MG63 (cell line): Measurements from ENCODE around the gene FNBP1L. TPM values are rescaled to one million over a fixed set of nuclear protein-coding genes. Genes with fewer than 3 reads are reported as not detected.
"Not testable (repeated sequence)": the region's sequence is repeated elsewhere in the genome, so short reads cannot be mapped to it uniquely, and the experiment has no call there.

Source experiments
- DNase-seq: peaks from one replicate; pipeline ENCODE4 v3.0.0-alpha.2; 2020
- H3K27me3 ChIP-seq: fragments of 250-450 bp; sonication (Bioruptor Pico); 2 replicates; pipeline ENCODE4 v1.5.1; 2020; ENCODE audit warnings: mild to moderate bottlenecking, moderate library complexity
- H3K36me3 ChIP-seq: fragments of 250-450 bp; sonication (Bioruptor Pico); 2 replicates; pipeline ENCODE4 v1.5.1; 2020; ENCODE audit warnings: mild to moderate bottlenecking, moderate library complexity
- H3K4me3 ChIP-seq: fragments of 250-450 bp; sonication (Bioruptor Pico); 2 replicates; pipeline ENCODE4 v1.5.1; 2020; ENCODE audit warnings: mild to moderate bottlenecking, moderate library complexity
- H3K9me3 ChIP-seq: fragments of 250-450 bp; sonication (Bioruptor Pico); 2 replicates; pipeline ENCODE4 v1.5.1; 2020; ENCODE audit warnings: mild to moderate bottlenecking, moderate library complexity
- total RNA-seq: library from RNA; depleted of rRNA; stranded (reverse); fragments of >200 nt; shearing (Covaris generic); gene quantifications from 2 replicates; pipeline ENCODE4 v1.2.3, GENCODE V29; 2014; ENCODE audit warnings: low replicate concordance

The FNBP1L gene
- total RNA-seq, 1 experiment from 2014 or later: 1.5 TPM

DNA sequence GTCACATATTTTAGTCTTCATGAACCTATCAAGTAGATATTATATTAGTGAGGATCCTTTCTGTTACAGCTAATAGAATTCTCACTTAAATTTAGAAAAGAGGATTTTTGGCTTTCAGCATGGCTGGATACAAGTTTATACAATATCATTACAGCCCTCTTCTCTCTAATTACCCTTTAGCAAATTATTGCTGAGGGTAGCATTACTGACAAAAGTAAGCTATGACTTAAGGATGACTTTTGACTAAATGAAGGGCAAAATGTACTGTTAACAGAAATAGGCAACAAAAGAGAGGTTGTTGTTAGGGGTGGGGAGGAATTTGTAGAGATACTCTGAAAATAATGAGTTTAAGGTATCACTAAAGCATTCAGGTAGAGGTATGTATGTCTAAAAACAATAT is 85.8 kb downstream of the FNBP1L start:
- Histone ChIP-seq H3K27me3 (no peaks in the 10 kb centered on the region), H3K4me3 (no peak overlapping the region), H3K36me3 (no peaks in the 10 kb centered on the region), H3K9me3 (0 out of 2 replicates have a peak, but pooled peaks cover 5% of the 10 kb centered on the region)
- no peak for DNase-seq

DNA sequence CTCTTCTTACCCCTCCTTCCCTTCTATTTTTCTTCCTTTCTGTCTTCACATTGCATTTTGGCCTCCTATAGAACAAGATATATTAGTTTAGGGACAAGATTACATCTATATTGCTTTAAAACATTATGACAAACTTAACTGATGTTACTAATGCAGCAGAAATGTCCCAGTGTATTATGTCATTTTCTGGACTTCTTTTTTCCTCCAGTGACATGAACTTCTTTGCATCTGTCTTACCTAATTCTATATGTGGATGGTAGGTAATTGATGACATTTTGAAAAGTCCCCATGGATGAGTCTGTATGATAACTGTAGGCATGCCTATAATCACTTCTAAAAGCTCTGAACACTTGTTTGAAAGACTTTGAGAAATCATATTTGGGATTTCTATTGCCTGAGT is 89.5 kb downstream of the FNBP1L start:
- no peaks in the 10 kb centered on the region for H3K27me3 ChIP-seq
- H3K4me3 ChIP-seq: no peak overlapping the region
- no peaks in the 10 kb centered on the region for H3K36me3 ChIP-seq
- 0 out of 2 replicates have a peak, but pooled peaks cover 5% of the 10 kb centered on the region for H3K9me3 ChIP-seq
- DNase-seq: no peak

DNA sequence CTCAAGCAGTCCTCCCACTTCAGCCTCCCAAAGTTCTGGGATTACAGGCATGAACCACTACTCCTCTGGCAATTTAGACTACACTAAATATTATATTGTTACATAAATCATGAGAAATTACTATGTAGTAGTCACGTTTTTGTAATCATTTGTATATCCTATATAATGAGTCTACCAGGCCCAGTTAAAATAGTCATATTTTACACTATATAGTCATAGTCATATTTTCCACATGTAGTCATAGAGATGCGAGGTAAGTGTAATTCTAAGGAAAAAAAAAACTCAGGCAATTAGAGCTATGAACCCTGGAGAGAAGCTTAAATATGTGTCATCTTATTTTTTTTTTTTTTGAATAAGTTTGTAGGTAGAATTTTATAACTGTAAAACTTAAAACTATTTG is 90.0 kb downstream of the FNBP1L start:
- DNase-seq: no peak
- Histone ChIP-seq H3K27me3 (no peaks in the 10 kb centered on the region), H3K4me3 (no peak overlapping the region), H3K36me3 (no peaks in the 10 kb centered on the region), H3K9me3 (0 out of 2 replicates have a peak, but pooled peaks cover under 1% of the 10 kb centered on the region)

DNA sequence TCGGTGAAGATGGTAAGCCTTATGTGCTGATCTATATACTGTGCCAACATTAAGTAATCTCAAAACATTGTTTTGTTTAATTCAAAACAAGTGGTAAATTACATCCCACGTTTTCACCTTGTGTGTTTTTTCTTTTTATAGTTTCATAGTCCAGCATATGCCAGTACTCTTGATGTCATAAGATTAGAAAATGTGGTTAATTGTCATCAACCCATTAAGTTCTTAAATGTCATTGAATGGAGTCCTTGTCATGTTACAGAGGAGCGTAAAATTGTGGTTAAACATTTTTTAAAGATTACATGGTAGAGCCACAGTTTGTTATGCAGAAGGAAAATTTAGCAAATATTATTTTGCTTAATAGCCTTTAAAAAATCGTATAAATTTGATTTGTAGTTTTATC is 93.1 kb downstream of the FNBP1L start:
- no peaks in the 10 kb centered on the region for H3K27me3 ChIP-seq
- DNase-seq: no peak
- no peaks in the 10 kb centered on the region for H3K36me3 ChIP-seq
- H3K4me3 ChIP-seq: no peak overlapping the region
- H3K9me3 ChIP-seq: no peaks in the 10 kb centered on the region

DNA sequence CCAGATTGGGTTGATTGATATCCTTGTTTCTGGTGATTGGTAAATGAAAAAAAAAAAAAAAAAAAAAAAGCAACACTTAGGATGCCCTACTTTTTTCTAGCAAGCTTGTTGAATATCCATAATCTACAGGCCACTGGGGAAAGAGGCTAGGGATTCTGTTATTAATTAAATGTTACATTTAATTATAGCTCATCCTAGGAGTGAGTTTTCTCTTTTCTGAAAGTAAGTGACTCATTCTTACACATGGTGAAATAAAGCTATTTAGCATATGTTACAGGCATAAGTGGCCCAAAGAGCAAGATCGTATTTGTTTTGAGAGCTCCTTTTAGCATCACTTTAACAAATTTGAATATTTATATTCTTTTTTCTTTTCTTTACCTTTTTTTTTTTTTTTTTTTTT is 94.5 kb downstream of the FNBP1L start:
- no peaks in the 10 kb centered on the region for H3K27me3 ChIP-seq
- no peak for DNase-seq
- no peaks in the 10 kb centered on the region for H3K36me3 ChIP-seq
- no peak overlapping the region for H3K4me3 ChIP-seq
- no peaks in the 10 kb centered on the region for H3K9me3 ChIP-seq

DNA sequence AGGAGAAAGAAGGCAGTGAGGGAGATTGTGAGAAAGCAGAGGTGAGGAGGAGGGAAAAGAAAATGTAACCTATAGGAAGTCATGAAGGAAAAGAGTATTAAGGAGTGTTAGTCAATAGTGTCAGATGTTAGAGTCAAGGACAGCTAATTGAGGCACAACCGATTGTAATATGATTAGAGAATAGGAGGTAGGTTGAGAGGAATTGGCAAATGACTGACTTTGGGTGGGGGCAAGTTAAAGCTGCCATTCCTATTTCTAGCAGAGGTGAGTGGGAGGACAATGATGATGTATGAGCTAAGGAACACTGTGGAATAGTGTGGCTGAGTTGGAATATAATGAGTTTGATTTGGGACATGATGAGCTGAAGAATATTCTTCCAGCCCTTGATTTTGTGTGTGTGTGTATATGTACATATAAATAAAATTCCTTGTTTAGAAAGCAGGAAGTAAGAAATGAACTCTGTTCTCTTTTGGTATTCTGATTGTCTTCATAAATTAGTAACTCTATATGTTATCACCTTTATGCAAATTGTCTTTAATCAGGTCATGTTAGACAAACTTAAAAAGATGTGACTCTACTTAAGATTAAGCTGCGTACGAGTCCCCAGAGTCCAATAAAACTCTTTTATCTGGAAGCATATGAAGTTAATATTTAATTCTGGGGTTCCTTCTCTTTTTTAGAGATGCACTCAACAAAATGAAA is 98.4 kb downstream of the FNBP1L start:
- no peak overlapping the region for H3K4me3 ChIP-seq
- no peak for DNase-seq
- H3K9me3 ChIP-seq: no peaks in the 10 kb centered on the region
- no peaks in the 10 kb centered on the region for H3K27me3 ChIP-seq
- H3K36me3 ChIP-seq: no peaks in the 10 kb centered on the region

DNA sequence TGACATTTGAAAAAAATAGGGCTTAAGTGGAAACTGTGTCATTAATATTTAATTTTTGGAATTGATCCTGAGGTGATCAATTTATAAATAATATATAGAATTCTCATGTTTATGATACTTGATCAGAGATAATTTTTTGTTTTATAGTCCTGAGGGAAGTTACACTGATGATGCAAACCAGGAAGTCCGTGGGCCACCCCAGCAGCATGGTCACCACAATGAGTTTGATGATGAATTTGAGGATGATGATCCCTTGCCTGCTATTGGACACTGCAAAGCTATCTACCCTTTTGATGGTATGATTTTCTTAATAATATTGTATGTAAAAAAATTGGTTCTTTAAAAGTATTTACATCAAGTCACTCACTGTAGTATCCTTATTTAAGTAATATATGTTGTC is 101.2 kb downstream of the FNBP1L start:
- Histone ChIP-seq H3K9me3 (no peaks in the 10 kb centered on the region), H3K4me3 (no peak overlapping the region), H3K27me3 (no peaks in the 10 kb centered on the region), H3K36me3 (no peaks in the 10 kb centered on the region)
- DNase-seq: no peak

DNA sequence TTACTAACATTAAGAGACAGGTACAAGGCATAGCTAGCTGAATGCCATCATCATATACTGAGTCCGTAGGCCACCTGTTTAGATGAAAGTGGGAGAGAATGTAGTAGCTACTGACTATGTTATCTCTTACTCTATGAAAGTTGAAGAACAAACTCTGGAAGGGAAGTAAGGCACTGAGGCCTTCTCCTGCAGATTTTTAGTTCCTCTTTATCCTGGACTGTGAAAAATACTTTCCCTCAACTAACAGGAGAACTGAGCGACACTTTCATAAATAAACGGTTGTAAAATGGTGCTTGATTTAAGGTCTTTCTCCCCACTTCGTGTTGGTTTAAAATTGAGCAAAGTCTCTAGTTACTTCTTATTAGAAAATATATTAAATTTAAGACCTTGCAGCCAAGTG is 101.9 kb downstream of the FNBP1L start:
- DNase-seq: no peak
- Histone ChIP-seq H3K9me3 (no peaks in the 10 kb centered on the region), H3K36me3 (no peaks in the 10 kb centered on the region), H3K27me3 (no peaks in the 10 kb centered on the region), H3K4me3 (no peak overlapping the region)

DNA sequence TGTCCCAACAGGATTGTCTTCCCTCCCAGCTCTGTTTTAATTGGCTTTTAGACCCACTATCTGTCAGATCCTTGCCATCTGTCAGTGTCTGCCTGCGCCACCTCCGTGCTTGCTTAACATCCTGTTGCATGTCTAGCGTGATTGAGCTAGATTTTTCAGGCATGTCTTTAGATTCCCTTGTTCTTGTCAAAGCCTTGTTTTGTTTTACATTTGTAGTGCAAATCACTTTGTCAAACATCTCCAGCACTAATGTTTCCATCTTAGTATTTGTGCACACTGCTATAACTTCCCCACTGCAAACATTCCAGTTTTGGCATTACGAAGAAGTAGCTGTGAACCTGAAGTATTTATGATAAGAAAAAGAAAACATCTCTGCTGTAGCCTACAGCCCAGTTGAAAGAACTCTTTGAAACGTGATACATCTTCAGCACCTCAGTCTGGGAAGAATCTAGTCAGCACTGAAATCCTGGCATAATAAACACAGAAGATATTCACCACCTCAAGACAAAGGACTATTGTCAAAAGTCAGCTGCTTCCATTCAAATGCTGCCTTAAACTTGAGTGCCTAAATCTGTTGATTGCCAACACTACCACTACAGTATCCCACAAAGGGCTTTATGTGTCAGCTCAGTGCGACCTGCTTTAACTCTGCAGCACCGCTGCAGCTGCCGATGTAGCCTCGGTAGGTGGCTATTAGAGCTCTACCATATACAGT is 105.0 kb downstream of the FNBP1L start:
- H3K4me3 ChIP-seq: no peak overlapping the region
- H3K36me3 ChIP-seq: no peaks in the 10 kb centered on the region
- DNase-seq: peak; percentile 12

DNA sequence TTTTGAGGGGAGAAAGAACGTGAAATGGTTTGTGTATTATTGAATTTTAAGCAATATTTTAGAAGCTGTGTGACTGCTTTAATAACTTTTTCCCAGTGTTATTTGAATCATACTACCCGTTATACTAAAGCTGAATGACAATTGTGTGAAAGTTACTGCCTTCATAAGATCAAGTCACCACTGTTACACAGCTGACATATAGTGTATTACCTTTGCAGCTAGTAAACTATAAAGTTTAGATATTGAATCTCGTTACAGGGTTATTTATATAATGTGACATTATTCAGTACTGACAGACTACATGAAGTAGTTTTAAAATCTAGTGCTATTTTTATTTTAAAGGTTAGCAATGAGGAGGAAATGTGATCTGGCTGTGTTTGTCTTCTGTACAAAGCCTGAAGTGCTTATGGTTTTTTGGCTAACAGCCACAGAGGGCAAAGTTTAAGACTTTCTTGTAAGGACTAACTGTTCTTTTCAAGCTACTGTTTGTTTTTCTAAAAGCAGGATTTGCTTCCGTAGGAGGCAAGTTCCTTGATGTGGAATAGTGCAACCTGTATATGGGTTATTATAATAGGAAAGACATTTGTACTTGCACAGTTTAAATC is 106.1 kb downstream of the FNBP1L start:
- not testable (repeated sequence) for DNase-seq, H3K9me3 ChIP-seq, H3K36me3 ChIP-seq

More for the DNA sequence above, 105.0 kb downstream of the FNBP1L start:
- Histone ChIP-seq H3K9me3 (no peaks in the 10 kb centered on the region), H3K27me3 (no peaks in the 10 kb centered on the region)

DNA sequence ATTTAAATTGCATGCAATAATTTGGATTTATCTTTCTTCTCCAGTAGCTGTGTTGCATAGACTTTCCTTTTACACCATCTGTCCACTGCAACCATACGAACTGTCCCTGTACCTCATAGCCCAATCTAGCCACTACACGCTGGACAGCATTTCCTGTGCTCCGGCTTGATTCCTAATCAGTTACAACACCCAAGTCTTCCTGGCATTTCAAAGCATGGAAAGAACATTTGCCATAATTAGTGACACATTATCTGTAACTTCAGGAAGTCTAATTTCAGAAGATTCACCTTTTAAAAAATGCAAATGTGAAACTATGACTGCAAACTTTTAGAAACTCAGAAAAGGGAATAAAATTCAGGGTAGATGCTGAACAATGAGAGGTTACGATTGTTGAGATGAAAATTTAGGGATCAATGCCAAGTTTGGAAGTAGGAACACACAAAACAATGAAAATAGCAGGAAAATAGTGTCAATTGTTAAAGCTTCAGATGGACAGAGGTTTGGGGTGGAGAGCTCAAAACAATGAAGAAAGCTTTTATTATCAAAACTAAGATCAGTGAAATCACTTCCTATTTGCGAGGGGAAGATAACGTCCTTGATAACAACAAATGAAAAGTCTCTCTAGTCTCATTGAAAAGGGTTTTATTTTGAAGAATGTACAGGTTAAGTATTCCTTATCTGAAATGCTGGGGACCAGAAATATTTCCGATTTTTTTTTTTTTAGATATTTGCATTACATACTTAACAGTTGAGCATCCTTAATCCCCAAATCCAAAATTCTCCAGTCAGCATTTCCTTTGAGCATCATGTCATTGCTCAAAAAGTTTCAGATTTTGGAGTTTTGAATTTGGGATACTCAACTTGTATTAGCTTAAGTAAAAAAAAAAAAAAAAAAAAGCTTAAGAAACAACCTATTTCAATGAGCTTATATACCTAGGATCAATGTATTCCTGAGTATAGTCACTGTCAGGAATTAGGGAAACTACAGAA is 107.3 kb downstream of the FNBP1L start:
- peaks cover 6% of the 10 kb centered on the region for H3K36me3 ChIP-seq
- no peaks in the 10 kb centered on the region for H3K27me3 ChIP-seq
- H3K9me3 ChIP-seq: no peaks in the 10 kb centered on the region
- no peak for DNase-seq
- no peak overlapping the region for H3K4me3 ChIP-seq

More for the DNA sequence above, 106.1 kb downstream of the FNBP1L start:
- not testable (repeated sequence) for H3K4me3 ChIP-seq, H3K27me3 ChIP-seq

DNA sequence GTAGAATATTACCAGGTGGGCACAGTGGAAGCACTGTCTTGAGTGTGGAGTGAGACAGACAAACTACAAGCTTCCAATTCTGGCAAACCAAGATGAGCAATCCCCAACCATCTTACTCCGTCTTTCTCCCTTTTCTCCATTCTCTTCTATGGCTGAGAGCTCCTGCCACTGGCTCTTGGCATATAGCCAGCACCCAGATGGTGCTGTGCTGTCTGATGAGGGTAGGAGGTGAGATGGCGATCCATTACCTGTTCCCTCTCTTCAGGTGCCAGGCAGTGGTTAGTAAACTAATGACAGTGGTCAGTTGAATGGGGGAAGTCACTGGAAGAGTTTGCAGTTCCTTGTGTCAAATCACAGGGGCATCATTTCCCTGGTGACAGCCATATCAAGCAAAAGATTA is 108.4 kb downstream of the FNBP1L start:
- no peaks in the 10 kb centered on the region for H3K27me3 ChIP-seq
- no peaks in the 10 kb centered on the region for H3K9me3 ChIP-seq
- DNase-seq: no peak
- H3K4me3 ChIP-seq: no peak overlapping the region
- H3K36me3 ChIP-seq: peaks cover 17% of the 10 kb centered on the region

DNA sequence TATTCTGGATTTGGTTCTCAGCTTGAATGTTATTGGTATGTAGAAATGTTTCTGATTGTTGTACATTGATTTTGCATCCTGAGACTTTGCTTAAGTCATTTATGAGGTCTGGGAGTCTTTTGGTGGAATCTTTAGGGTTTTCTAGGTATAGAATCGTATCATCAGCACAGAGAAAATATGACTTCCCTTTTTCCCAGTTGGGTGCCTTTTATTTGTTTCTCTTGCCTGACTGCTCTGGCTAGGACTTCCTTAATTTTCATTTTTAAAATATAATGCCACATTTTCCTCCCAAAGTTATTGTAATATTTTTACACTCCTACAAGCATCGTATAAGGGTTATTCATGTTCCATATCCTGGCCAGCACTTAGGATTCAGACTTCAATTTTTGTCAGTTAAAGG is 111.1 kb downstream of the FNBP1L start:
- Histone ChIP-seq H3K27me3 (no peaks in the 10 kb centered on the region), H3K9me3 (no peaks in the 10 kb centered on the region), H3K36me3 (peaks cover 32% of the 10 kb centered on the region), H3K4me3 (no peak overlapping the region)
- no peak for DNase-seq

DNA sequence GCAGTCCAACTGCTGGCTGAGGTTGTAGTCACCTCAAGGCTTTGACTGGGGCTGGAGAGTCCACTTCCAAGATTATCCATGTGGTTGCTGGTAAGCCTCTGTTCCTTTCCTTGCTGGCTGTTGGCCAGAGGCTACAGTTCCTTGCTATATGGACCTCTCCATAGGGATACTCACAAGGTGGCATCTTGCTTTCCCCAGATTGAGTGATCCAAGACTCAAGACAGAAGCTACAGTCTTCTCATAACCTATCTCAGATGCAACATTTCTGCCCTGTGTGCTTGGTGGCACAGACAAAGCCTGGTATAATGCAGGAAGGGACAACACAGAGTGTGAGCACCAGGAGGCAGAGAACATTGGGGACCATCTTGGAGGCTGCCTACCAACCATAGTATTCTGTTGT is 111.8 kb downstream of the FNBP1L start:
- Histone ChIP-seq H3K4me3 (no peak overlapping the region), H3K36me3 (peaks cover 37% of the 10 kb centered on the region), H3K9me3 (no peaks in the 10 kb centered on the region), H3K27me3 (no peaks in the 10 kb centered on the region)
- no peak for DNase-seq

DNA sequence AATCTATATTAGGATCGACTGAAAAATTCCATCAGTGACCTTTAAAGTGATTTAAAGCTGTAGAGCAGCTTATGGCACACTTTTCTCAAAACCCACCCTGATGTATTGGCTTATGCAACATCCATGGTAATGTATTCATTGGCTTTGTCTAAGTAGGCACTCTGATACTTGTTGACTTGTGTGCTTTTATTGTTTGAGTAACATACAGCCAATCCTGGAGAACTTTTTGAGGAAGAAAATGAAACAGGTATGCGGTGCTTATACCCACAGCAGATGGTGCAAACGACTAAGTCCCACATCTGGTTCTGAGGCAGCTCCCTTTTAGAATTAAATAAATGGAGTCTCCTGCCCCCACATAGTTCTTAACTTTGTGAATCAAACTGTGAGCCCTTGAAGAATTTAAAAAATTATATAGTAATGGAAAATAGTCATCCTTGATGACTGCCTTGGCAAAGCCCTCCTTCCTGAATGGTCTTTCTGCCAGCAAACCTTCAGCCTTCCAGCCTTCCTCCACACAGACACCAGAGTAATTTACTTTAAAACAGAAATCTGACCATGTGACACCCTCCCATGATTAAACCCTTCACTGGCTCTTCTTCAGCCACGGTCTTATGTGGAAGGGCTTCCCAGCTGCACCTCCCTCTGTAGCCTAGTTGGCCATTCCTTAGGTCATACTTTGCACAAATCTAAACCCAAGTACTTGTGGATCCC is 117.7 kb downstream of the FNBP1L start:
- Histone ChIP-seq H3K9me3 (no peaks in the 10 kb centered on the region), H3K36me3 (peaks cover 67% of the 10 kb centered on the region), H3K4me3 (no peak overlapping the region), H3K27me3 (no peaks in the 10 kb centered on the region)
- DNase-seq: peak; percentile 65

DNA sequence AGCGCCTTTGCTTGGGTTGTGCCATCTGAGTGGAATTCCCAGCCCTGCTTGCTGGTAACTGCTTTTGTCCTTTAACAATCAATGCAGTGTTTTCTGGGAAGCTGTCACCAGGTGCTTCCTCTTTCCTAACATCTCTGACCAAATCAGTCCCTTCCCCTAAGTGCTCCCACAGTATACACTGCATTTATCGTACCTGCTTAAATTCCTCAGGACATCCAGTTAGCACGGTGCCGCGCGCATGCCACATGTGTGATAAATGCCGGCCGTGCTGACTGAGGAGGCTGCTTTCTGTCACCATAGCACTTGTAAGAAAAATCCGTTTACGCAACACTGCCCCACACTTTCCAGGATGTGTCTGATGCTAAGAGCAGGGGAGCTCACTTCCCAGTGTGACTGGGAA is 118.3 kb downstream of the FNBP1L start:
- H3K9me3 ChIP-seq: no peaks in the 10 kb centered on the region

More for the DNA sequence above, 118.3 kb downstream of the FNBP1L start:
- DNase-seq: no peak
- Histone ChIP-seq H3K27me3 (no peaks in the 10 kb centered on the region), H3K4me3 (no peak overlapping the region), H3K36me3 (peaks cover 64% of the 10 kb centered on the region)
